Measurements from ENCODE around the gene ABI3.

The ABI3 gene

DNA sequence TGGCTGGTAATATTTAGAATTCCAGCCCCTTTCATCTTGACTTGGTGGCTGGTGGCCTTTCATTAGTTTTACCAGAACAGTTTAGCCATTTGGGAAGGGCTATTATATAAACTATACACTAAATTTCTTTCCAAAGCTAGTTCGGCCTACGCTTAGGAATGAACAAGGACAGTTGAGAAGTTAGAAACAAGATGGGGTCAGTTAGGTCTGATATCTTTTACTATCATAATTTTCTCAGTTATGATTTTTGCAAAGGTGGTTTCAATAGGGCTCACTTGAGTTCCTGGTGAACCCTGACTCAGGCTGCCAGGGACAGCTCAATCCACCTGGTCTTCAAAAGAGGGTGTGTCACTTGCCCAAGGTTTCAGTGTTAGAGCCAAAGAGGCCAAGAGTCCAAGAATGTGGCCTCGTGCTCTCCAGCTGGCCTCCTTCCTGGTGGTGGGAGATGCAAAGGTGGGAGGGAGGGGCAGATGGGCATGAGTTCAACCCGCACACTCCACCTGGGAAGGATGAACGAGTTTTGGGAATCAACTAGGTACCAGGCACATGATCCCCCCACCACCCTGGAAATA is 24.1 kb downstream of the ABI3 start:
- TF ChIP-seq, protein P1, sequence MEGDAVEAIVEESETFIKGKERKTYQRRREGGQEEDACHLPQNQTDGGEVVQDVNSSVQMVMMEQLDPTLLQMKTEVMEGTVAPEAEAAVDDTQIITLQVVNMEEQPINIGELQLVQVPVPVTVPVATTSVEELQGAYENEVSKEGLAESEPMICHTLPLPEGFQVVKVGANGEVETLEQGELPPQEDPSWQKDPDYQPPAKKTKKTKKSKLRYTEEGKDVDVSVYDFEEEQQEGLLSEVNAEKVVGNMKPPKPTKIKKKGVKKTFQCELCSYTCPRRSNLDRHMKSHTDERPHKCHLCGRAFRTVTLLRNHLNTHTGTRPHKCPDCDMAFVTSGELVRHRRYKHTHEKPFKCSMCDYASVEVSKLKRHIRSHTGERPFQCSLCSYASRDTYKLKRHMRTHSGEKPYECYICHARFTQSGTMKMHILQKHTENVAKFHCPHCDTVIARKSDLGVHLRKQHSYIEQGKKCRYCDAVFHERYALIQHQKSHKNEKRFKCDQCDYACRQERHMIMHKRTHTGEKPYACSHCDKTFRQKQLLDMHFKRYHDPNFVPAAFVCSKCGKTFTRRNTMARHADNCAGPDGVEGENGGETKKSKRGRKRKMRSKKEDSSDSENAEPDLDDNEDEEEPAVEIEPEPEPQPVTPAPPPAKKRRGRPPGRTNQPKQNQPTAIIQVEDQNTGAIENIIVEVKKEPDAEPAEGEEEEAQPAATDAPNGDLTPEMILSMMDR (IDR thresholded peaks at IDR 0.05; ENCODE audit: borderline replicate concordance, insufficient read depth, low read depth, low read length), result no peak
- no peak overlapping the region for H3K4me3 ChIP-seq (ENCODE audit: low read depth, low read length)

DNA sequence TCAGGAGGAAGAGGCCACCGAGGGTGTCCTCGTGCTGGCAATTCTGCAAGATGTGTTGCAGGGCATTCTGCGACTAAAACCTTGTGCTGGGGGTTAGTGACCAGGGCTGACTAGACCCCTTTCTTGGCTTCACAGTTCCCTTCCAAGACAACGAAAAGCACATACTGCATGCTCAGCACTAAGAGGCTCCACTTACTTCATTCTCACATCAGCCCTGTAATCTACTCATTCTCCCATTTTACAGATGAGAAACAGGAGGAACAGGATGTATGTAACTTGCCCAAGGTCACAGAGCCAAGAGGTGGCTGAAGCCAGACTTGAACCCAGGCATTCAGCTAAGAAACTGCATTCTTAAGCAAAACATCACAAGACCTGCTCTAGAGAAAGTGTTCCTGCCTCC is 25.4 kb downstream of the ABI3 start:
- no peak overlapping the region for H3K4me3 ChIP-seq (ENCODE audit: low read depth, low read length)
- TF ChIP-seq, protein P1 (IDR thresholded peaks at IDR 0.05; ENCODE audit: borderline replicate concordance, insufficient read depth, low read depth, low read length), result no peak

DNA sequence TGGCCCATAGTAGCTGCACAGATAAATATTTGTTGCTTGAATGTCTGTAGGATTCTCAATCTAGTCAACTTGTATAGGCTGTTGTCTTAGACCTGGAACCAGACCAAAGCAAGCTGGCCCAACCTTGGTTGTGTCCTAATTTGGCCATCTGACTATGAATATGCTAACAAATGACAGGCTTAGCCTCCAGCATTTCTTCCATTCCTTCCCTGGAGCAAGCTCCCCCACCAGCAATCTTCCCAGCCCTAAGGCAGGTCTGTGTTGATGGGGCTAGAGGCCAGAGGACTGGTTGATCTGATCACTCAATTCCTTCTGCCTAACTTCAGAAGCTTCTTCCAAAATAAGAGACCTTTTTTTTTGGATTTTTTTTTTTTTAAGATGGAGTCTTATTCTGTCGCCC is 29.5 kb downstream of the ABI3 start:
- H3K4me3 ChIP-seq (ENCODE audit: low read depth, low read length), result no peak overlapping the region
- TF ChIP-seq, protein P1 (IDR thresholded peaks at IDR 0.05; ENCODE audit: borderline replicate concordance, insufficient read depth, low read depth, low read length), result no peak

DNA sequence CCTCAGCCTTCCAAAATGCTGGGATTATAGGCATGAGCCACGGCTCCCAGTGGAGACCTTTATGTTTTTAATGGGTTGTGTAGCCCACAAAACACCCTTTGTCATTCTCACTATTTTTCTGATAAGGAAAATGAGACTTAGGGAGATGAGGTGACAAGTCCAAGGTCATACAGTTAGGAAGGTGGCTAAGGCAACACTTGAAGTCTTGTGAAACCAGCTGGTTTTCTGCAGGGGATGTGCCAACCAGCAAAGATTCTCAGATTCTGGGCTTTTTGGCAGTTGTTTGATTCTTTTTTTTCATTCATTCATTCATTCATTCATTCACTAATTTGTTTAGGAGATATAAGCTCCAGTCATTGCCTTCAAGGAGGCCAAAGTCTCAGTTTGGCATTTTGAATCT is 30.1 kb downstream of the ABI3 start:
- no peak overlapping the region for H3K4me3 ChIP-seq (ENCODE audit: low read depth, low read length)
- TF ChIP-seq, protein P1 (IDR thresholded peaks at IDR 0.05; ENCODE audit: borderline replicate concordance, insufficient read depth, low read depth, low read length), result no peak

DNA sequence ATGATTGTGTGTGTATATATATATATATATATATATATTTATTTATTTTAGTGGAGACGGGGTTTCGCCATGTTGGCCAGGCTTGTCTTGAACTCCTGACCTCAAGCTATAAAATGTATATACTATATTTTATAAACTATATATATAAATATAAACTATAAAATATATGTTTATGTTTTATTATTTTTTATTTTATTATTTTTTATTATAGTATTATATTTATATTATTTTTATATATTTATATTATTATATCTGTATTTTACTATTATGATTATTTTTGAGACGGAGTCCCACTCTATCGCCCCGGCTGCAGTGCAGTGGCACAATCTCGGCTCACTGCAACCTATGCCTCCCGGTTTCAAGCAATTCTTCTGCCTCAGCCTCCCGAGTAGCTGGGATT is 30.5 kb downstream of the ABI3 start:
- no peak overlapping the region for H3K4me3 ChIP-seq (ENCODE audit: low read depth, low read length)

DNA sequence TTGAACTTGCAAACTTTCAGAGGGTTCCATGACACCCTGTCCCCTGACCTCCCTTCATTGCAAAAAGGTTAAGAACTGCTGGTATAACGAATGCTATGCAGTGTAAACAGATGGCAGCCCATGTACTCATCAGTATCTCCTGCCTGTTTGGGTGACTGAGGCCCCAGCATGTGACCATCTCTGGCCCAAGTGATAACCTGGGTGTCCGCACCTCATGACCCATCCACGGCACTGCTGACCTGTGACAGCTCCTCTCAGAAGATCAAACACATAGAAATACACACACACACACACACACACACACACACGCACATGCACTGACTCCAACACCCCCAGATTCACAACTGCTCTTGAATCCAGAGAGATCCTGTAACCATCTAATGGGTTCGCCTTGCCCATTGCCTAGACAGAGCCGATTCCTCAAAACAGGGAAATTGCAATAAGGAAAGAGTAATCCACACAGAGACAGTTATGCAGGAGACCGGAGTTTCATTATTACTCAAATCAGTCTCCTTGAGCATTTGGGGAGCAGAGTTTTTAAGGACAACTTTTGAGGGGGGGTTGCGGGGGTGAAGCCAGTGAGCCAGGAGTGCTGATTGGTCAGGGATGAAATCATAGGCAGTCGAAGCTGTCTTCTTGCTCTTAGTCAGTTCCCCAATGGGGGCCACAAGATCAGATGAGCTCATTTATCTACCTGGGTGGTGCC is 31.3 kb downstream of the ABI3 start:
- no peak overlapping the region for H3K4me3 ChIP-seq (ENCODE audit: low read depth, low read length)
- TF ChIP-seq, protein P1 (IDR thresholded peaks at IDR 0.05; ENCODE audit: borderline replicate concordance, insufficient read depth, low read depth, low read length), result no peak

More for the DNA sequence above, 30.5 kb downstream of the ABI3 start:
- TF ChIP-seq, protein P1 (IDR thresholded peaks at IDR 0.05; ENCODE audit: borderline replicate concordance, insufficient read depth, low read depth, low read length), result no peak

DNA sequence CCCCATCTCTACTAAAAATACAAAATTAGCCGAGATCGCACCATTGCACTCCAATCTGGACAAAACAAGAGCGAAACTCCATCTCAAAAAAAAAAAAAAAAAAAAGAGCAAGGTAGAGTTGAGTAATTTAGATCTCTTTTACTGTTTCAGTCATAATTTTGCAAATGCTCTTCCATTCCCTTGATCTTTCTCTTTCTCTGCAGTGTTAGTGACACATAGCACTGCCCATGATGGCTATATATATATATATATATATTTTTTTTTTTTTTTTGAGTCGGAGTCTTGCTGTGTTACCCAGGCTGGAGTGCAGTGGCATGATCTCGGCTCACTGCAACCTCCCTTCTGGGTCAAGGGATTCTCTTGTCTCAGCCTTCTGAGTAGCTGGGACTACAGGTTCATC is 32.3 kb downstream of the ABI3 start:
- TF ChIP-seq, protein P1 (IDR thresholded peaks at IDR 0.05; ENCODE audit: borderline replicate concordance, insufficient read depth, low read depth, low read length), result no peak
- H3K4me3 ChIP-seq (ENCODE audit: low read depth, low read length), result no peak overlapping the region
